ENCODE data around the gene ST7.

ST7 gene

GRCh38 chr7:117135553-117135891 is 182.2 kb downstream of the ST7 start:
- Mint-ChIP-seq H3K4me1 (peaks cover 15% of the 10 kb centered on the region), H3K27ac (no peak overlapping the region), H3K36me3 (ENCODE audit: low read depth) (peaks cover 44% of the 10 kb centered on the region), H3K27me3 (ENCODE audit: low read depth) (no peaks in the 10 kb centered on the region), H3K9me3 (no peaks in the 10 kb centered on the region), H3K4me3 (no peak overlapping the region)
- TF ChIP-seq, protein P1, sequence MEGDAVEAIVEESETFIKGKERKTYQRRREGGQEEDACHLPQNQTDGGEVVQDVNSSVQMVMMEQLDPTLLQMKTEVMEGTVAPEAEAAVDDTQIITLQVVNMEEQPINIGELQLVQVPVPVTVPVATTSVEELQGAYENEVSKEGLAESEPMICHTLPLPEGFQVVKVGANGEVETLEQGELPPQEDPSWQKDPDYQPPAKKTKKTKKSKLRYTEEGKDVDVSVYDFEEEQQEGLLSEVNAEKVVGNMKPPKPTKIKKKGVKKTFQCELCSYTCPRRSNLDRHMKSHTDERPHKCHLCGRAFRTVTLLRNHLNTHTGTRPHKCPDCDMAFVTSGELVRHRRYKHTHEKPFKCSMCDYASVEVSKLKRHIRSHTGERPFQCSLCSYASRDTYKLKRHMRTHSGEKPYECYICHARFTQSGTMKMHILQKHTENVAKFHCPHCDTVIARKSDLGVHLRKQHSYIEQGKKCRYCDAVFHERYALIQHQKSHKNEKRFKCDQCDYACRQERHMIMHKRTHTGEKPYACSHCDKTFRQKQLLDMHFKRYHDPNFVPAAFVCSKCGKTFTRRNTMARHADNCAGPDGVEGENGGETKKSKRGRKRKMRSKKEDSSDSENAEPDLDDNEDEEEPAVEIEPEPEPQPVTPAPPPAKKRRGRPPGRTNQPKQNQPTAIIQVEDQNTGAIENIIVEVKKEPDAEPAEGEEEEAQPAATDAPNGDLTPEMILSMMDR (IDR thresholded peaks at IDR 0.05; ENCODE audit: unreplicated experiment in 3 of 3) = no peak

GRCh38 chr7:117137868-117138267 is 184.6 kb downstream of the ST7 start:
- Mint-ChIP-seq H3K27ac (peak overlapping the region in 1 of 3 experiments; percentile 45), H3K36me3 (ENCODE audit: low read depth) (peaks cover 42% of the 10 kb centered on the region), H3K4me3 (no peak overlapping the region), H3K27me3 (ENCODE audit: low read depth) (no peaks in the 10 kb centered on the region), H3K9me3 (no peaks in the 10 kb centered on the region), H3K4me1 (peaks cover 10% of the 10 kb centered on the region)
- TF ChIP-seq, protein P1 (IDR thresholded peaks at IDR 0.05; ENCODE audit: unreplicated experiment in 3 of 3) = no peak

GRCh38 chr7:117138495-117138894 is 185.2 kb downstream of the ST7 start:
- H3K4me3 Mint-ChIP-seq = no peak overlapping the region
- H3K9me3 Mint-ChIP-seq = no peaks in the 10 kb centered on the region
- peak overlapping the region in 1 of 3 experiments; percentile 45 for H3K27ac Mint-ChIP-seq
- no peaks in the 10 kb centered on the region for H3K27me3 Mint-ChIP-seq (ENCODE audit: low read depth)
- TF ChIP-seq, protein P1 (IDR thresholded peaks at IDR 0.05; ENCODE audit: unreplicated experiment in 3 of 3) = no peak
- peaks cover 16% of the 10 kb centered on the region for H3K4me1 Mint-ChIP-seq
- peaks cover 43% of the 10 kb centered on the region for H3K36me3 Mint-ChIP-seq (ENCODE audit: low read depth)

DNA sequence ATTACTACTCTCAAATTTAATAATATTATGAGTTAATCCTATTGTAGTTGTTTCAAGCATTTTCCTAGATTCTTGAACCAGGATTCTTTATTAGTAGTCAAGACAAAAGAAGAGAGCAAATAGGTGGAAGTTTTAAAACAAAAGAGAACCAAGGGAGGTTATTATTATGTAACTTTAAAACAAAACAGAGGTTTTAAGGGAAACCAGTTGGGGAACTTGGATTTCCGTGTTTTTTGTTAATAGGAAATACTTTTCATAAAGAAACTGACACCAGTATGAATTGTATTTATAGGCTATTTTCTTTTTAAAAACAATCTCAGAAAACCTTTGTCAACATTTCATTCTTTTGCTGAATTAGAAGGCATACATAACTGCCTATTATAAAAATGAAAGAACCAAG is 185.7 kb downstream of the ST7 start:
- Mint-ChIP-seq H3K9me3 (no peaks in the 10 kb centered on the region), H3K27me3 (ENCODE audit: low read depth) (no peaks in the 10 kb centered on the region), H3K4me1 (peaks cover 16% of the 10 kb centered on the region), H3K36me3 (ENCODE audit: low read depth) (peaks cover 39% of the 10 kb centered on the region), H3K27ac (no peak overlapping the region), H3K4me3 (no peak overlapping the region)
- TF ChIP-seq, protein P1 (IDR thresholded peaks at IDR 0.05; ENCODE audit: unreplicated experiment in 3 of 3) = no peak

GRCh38 chr7:117139397-117139984 is 186.2 kb downstream of the ST7 start:
- no peaks in the 10 kb centered on the region for H3K9me3 Mint-ChIP-seq
- H3K36me3 Mint-ChIP-seq (ENCODE audit: low read depth) = peaks cover 34% of the 10 kb centered on the region
- no peak overlapping the region for H3K4me3 Mint-ChIP-seq
- H3K4me1 Mint-ChIP-seq = peaks cover 16% of the 10 kb centered on the region
- H3K27ac Mint-ChIP-seq = peak overlapping the region in 1 of 3 experiments; percentile 25
- TF ChIP-seq, protein P1 (IDR thresholded peaks at IDR 0.05; ENCODE audit: unreplicated experiment in 3 of 3) = no peak
- H3K27me3 Mint-ChIP-seq (ENCODE audit: low read depth) = no peaks in the 10 kb centered on the region

DNA sequence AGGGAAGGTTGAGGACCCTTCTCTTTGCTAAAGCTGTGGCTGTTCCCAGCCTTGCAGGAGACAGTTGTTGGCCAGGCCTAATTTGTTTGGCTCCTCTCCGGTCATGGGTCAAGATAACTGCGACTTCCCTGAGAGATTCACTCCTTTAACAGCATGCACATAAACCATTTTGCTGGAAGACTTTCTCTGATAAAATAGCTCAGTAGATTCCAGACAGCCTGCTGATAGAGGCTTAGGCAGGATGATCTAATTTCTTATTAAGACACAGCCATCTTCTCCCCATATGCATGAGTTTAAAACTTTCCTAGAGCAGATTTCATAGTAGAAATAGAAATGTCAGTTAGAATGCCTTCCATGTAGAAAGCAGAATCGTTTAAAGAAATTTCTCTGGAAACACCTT is 187.6 kb downstream of the ST7 start:
- peak overlapping the region in 2 of 3 experiments; percentile 50 to 75 for H3K27ac Mint-ChIP-seq
- TF ChIP-seq, protein P1 (IDR thresholded peaks at IDR 0.05; ENCODE audit: unreplicated experiment in 3 of 3) = no peak
- H3K4me3 Mint-ChIP-seq = no peak overlapping the region
- H3K27me3 Mint-ChIP-seq (ENCODE audit: low read depth) = no peaks in the 10 kb centered on the region
- peaks cover 16% of the 10 kb centered on the region for H3K4me1 Mint-ChIP-seq
- no peaks in the 10 kb centered on the region for H3K9me3 Mint-ChIP-seq
- H3K36me3 Mint-ChIP-seq (ENCODE audit: low read depth) = peaks cover 28% of the 10 kb centered on the region

All from nephron (organoid).